K562 (cell line): ENCODE measurements around the gene ACAP3. TPM values are rescaled to one million over a fixed set of nuclear protein-coding genes. Genes with fewer than 3 reads are reported as not detected.

Experiments used
- ARID1B ChIP-seq: fragments of 450-650 bp; IDR thresholded peaks from 2 replicates; pipeline ENCODE4 v1.6.1; 2016; ENCODE audit warnings: antibody characterized with exemption, mild to moderate bottlenecking, inconsistent platforms
- BCL6 ChIP-seq: fragments of 250-450 bp; sonication (Bioruptor Pico); IDR thresholded peaks from 2 replicates; pipeline ENCODE4 v1.4.0; 2020
- BHLHE40 ChIP-seq: IDR thresholded peaks from 2 replicates; pipeline ENCODE4 v1.6.1; 2011; ENCODE audit warnings: low read length, improper control_type of control experiment
- CTBP1 ChIP-seq: fragments of 450-650 bp; IDR thresholded peaks from 2 replicates; pipeline ENCODE4 v1.6.1; 2016; ENCODE audit warnings: borderline replicate concordance
- DMBX1 ChIP-seq: fragments of 250-450 bp; sonication (Bioruptor Pico); IDR thresholded peaks from 2 replicates; pipeline ENCODE4 v1.8.0; 2022; ENCODE audit warnings: inconsistent platforms, mild to moderate bottlenecking, moderate library complexity, borderline replicate concordance
- DPF2 ChIP-seq: fragments of 450-650 bp; IDR thresholded peaks from 2 replicates; pipeline ENCODE4 v1.6.1; 2016
- FOSL1 ChIP-seq: fragments of 200-800 bp; sonication (Bioruptor generic); conservative IDR thresholded peaks from 2 replicates; pipeline ENCODE4 v1.6.1; 2016; ENCODE audit warnings: missing genetic modification characterization, missing compliant biosample characterization
- FOXJ2 ChIP-seq: fragments of 200-800 bp; sonication (Bioruptor generic); IDR thresholded peaks from 2 replicates; pipeline ENCODE4 v1.6.1; 2016; ENCODE audit warnings: missing genetic modification characterization, missing compliant biosample characterization
- GABPA ChIP-seq: fragments of 200-800 bp; sonication (Bioruptor generic); conservative IDR thresholded peaks from 2 replicates; pipeline ENCODE4 v1.6.1; 2016; ENCODE audit warnings: low read depth, missing genetic modification characterization, missing compliant biosample characterization
- HNRNPLL ChIP-seq: fragments of 200-400 bp; formaldehyde crosslinking; IDR thresholded peaks from 2 replicates; pipeline ENCODE4 v1.6.1; 2017; ENCODE audit warnings: low read length, low read depth, mild to moderate bottlenecking; ENCODE audit not compliant: poor library complexity, severe bottlenecking
- JUN ChIP-seq, 2 experiments: sonication (generic) in 1 of 2; formaldehyde crosslinking in 1 of 2; IDR thresholded peaks; 2 replicates each; pipeline versions ENCODE4 v1.6.1 to v1.8.0; 2012 to 2022; ENCODE audit warnings: borderline replicate concordance in 2 of 2, mild to moderate bottlenecking in 2 of 2, improper control_type of control experiment in 1 of 2, low read depth in 1 of 2, low read length in 1 of 2, missing genetic modification reagents in 1 of 2
- JUND ChIP-seq, 2 experiments: IDR thresholded peaks; 2 replicates in 1 of 2; 3 replicates in 1 of 2; pipeline ENCODE4 v1.6.1; 2011; ENCODE audit warnings: borderline replicate concordance in 2 of 2, low read depth in 2 of 2, low read length in 2 of 2, improper control_type of control experiment in 1 of 2, missing biosample characterization in 1 of 2, missing genetic modification characterization in 1 of 2, missing genetic modification reagents in 1 of 2
- KLF13 ChIP-seq: fragments of 450-650 bp; IDR thresholded peaks from 2 replicates; pipeline ENCODE4 v1.6.1; 2016; ENCODE audit warnings: missing genetic modification characterization, low read depth, mild to moderate bottlenecking, missing compliant biosample characterization, moderate library complexity, borderline replicate concordance
- LARP7 ChIP-seq: fragments of 450-650 bp; IDR thresholded peaks from 2 replicates; pipeline ENCODE4 v1.6.1; 2016
- NFIC ChIP-seq: fragments of 450-650 bp; IDR thresholded peaks from 2 replicates; pipeline ENCODE4 v1.6.1; 2017; ENCODE audit warnings: mild to moderate bottlenecking, inconsistent platforms
- POLR2AphosphoS5 ChIP-seq: IDR thresholded peaks from 2 replicates; pipeline ENCODE4 v1.6.1; 2011; ENCODE audit warnings: mild to moderate bottlenecking, low read depth, low read length, moderate library complexity; ENCODE audit not compliant: control insufficient read depth, insufficient read depth
- SIN3A ChIP-seq, 2 experiments: fragments of 150-350 bp in 1 of 2; IDR thresholded peaks; 2 replicates each; pipeline ENCODE4 v1.6.1; 2011 to 2016; ENCODE audit warnings: borderline replicate concordance in 2 of 2, low read depth in 2 of 2, low read length in 2 of 2, mild to moderate bottlenecking in 2 of 2, moderate library complexity in 2 of 2; ENCODE audit not compliant: control insufficient read depth in 1 of 2
- SMARCC2 ChIP-seq: fragments of 450-650 bp; IDR thresholded peaks from 2 replicates; pipeline ENCODE4 v1.6.1; 2017; ENCODE audit warnings: antibody characterized with exemption, moderate library complexity, mild to moderate bottlenecking, low read depth
- TAF15 ChIP-seq: fragments of 200-400 bp; formaldehyde crosslinking; IDR thresholded peaks from 2 replicates; pipeline ENCODE4 v1.6.1; 2017; ENCODE audit warnings: mild to moderate bottlenecking, low read depth, low read length, moderate library complexity
- TAF9B ChIP-seq: fragments of 450-650 bp; IDR thresholded peaks from 2 replicates; pipeline ENCODE4 v1.6.1; 2018; ENCODE audit warnings: mild to moderate bottlenecking; ENCODE audit not compliant: partially characterized antibody
- TCF7L2 ChIP-seq: fragments of 150-350 bp; IDR thresholded peaks from 2 replicates; pipeline ENCODE4 v1.6.1; 2016; ENCODE audit warnings: low read depth, mild to moderate bottlenecking, low read length, moderate library complexity
- YY1 ChIP-seq, 3 experiments: IDR thresholded peaks; 2 replicates each; pipeline ENCODE4 v1.6.1; 2011; ENCODE audit warnings: low read length in 2 of 3, mild to moderate bottlenecking in 2 of 3, moderate library complexity in 2 of 3, borderline replicate concordance in 1 of 3, control low read depth in 1 of 3, low read depth in 1 of 3; ENCODE audit not compliant: insufficient read depth in 3 of 3, insufficient replicate concordance in 2 of 3, control insufficient read depth in 1 of 3, insufficient read length in 1 of 3; ENCODE audit errors: extremely low read depth in 1 of 3
- ZFX ChIP-seq: sonication (generic); formaldehyde crosslinking; IDR thresholded peaks from 2 replicates; pipeline ENCODE4 v1.8.0; 2022; ENCODE audit warnings: mild to moderate bottlenecking, missing genetic modification reagents, moderate library complexity
- ZNF146 ChIP-seq: IDR thresholded peaks from one replicate; pipeline ENCODE4 v1.6.1; 2018; ENCODE audit warnings: missing compliant biosample characterization; ENCODE audit not compliant: unreplicated experiment
- ZNF280A ChIP-seq: fragments of 450-650 bp; IDR thresholded peaks from 2 replicates; pipeline ENCODE4 v1.6.1; 2018; ENCODE audit warnings: mild to moderate bottlenecking, low read depth; ENCODE audit not compliant: partially characterized antibody
- ZNF436 ChIP-seq: fragments of 250-450, 450-650 bp; sonication (Bioruptor Pico); formaldehyde crosslinking; IDR thresholded peaks from 2 replicates; pipeline ENCODE4 v1.7.0; 2020; ENCODE audit warnings: mild to moderate bottlenecking
- ZNF668 ChIP-seq: fragments of 250-450 bp; sonication (Bioruptor Pico); IDR thresholded peaks from 2 replicates; pipeline ENCODE4 v1.8.0; 2022; ENCODE audit warnings: mild to moderate bottlenecking, inconsistent platforms
- polyA plus RNA-seq, 8 experiments: library from polyadenylated mRNA; depleted of rRNA in 4 of 8; stranded (reverse) in 5 of 8; unstranded in 3 of 8; fragments of >200 nt; fragmentation: Nextera tagmentation in 2 of 8; fragmentation: Illumina TruSeq in 1 of 8; extraction: Ambion mirVana in 2 of 8; extraction: Trizol in 1 of 8; gene quantifications; 2 replicates each; pipeline versions ENCODE4 v1.2.1 to v1.2.3, GENCODE V29; 2011 to 2014; ENCODE audit warnings: inconsistent platforms in 1 of 8, missing spikeins in 1 of 8
- total RNA-seq, 7 experiments: library from RNA; depleted of rRNA in 6 of 7; stranded (reverse); fragments of >200 nt in 6 of 7; fragmentation: Illumina TruSeq in 2 of 7; extraction: Trizol in 2 of 7; gene quantifications; 2 replicates each; pipeline versions ENCODE4 v1.2.1 to v1.2.3, GENCODE V29; 2011 to 2021; ENCODE audit warnings: low replicate concordance in 1 of 7

ACAP3 gene
- total and polyA plus RNA-seq, 9 of the 15 experiments (the other 6 are each of a cell fraction or from before 2014, with no cell fraction given) = 0.01 to 49.0 (median 12.0) TPM

GRCh38 chr1:1318131-1318652 is 10.5 kb upstream of the ACAP3 start (continued):
- TF ChIP-seq CTBP1 = peak; percentile 40; the same call in 1 of the 2 replicates
- TF ChIP-seq TAF9B = no peak
- TF ChIP-seq SMARCC2 = no peak; the same call in 1 of the 2 replicates
- 0 out of 4 replicates have a peak, but pooled peaks of 1 of the 2 experiments have one; percentile 12 for TF ChIP-seq SIN3A (IDR thresholded peaks at IDR 0.05; ENCODE audit: borderline replicate concordance in 2 of 2, control insufficient read depth in 1 of 2, low read depth in 2 of 2, low read length in 2 of 2)
- TF ChIP-seq ZNF280A = no peak
- peak; percentile 72 for TF ChIP-seq ARID1B
- no peak for TF ChIP-seq HNRNPLL
- peak; percentile 34; the same call in 1 of the 2 replicates for TF ChIP-seq POLR2AphosphoS5
- TF ChIP-seq FOXJ2 (tag) = peak; percentile 73; the same call in 1 of the 2 replicates
- peak; percentile 87 for TF ChIP-seq JUN (IDR thresholded peaks at IDR 0.05; ENCODE audit: borderline replicate concordance, low read depth, low read length)
- TF ChIP-seq JUN (CRISPR knock-in tag; IDR thresholded peaks at IDR 0.05; ENCODE audit: borderline replicate concordance) = no peak
- TF ChIP-seq LARP7 = no peak
- no peak for TF ChIP-seq DMBX1 (CRISPR knock-in tag)
- no peak for TF ChIP-seq ZNF668 (CRISPR knock-in tag)
- TF ChIP-seq YY1 (IDR thresholded peaks at IDR 0.05; ENCODE audit: borderline replicate concordance in 1 of 3, control insufficient read depth in 1 of 3, extremely low read depth in 1 of 3, insufficient read depth in 3 of 3, insufficient read length in 1 of 3, insufficient replicate concordance in 2 of 3, low read depth in 1 of 3, low read length in 2 of 3) = no peak
- no peak for TF ChIP-seq TAF15
- no peak for TF ChIP-seq ZNF146 (CRISPR knock-in tag)
- TF ChIP-seq KLF13 (tag) = 0 out of 2 replicates have a peak, but pooled peaks have one; percentile 39
- peak; percentile 5; the same call in 1 of the 2 replicates for TF ChIP-seq ZFX
- TF ChIP-seq NFIC = peak; percentile 66
- TF ChIP-seq BHLHE40 = 0 out of 2 replicates have a peak, but pooled peaks have one; percentile 35
- peak; percentile 91 for TF ChIP-seq FOSL1 (tag)
- peak; percentile 85 for TF ChIP-seq DPF2
- TF ChIP-seq TCF7L2 = no peak
- no peak for TF ChIP-seq GABPA
- peak; percentile 98 for TF ChIP-seq JUND (IDR thresholded peaks at IDR 0.05; ENCODE audit: borderline replicate concordance, low read depth, low read length)
- TF ChIP-seq JUND (tag; IDR thresholded peaks at IDR 0.05; ENCODE audit: borderline replicate concordance, low read depth, low read length) = peak; percentile 95
- no peak for TF ChIP-seq ZNF436 (CRISPR knock-in tag)
- TF ChIP-seq BCL6 (CRISPR knock-in tag) = no peak
